ENCODE data around the gene ALAD.
"Not testable (repeated sequence)": the region's sequence is repeated elsewhere in the genome, so short reads cannot be mapped to it uniquely, and the experiment has no call there.

ALAD gene

DNA sequence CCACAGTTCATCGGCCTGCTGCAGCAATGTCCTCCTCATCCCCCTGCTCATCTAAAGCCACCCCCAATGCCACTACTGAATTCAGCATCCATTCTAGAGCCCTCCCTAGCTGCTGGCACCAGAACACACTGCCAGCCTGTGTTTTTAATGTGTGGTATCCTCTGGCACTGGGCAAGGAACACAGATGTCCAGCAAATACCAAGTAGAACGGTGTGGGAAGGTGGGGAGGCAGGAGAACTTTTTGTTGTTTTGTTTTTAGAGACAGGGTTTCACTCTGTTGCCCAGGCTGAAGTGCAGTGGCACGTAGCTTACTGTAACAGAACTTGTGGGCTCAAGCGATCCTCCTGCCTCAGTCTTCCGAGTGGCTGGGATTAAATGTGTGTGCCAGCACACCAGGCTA lies 29.0 kb downstream of the ALAD start:
- no peak overlapping the region for H3K4me3 ChIP-seq (ENCODE audit: low read length)

DNA sequence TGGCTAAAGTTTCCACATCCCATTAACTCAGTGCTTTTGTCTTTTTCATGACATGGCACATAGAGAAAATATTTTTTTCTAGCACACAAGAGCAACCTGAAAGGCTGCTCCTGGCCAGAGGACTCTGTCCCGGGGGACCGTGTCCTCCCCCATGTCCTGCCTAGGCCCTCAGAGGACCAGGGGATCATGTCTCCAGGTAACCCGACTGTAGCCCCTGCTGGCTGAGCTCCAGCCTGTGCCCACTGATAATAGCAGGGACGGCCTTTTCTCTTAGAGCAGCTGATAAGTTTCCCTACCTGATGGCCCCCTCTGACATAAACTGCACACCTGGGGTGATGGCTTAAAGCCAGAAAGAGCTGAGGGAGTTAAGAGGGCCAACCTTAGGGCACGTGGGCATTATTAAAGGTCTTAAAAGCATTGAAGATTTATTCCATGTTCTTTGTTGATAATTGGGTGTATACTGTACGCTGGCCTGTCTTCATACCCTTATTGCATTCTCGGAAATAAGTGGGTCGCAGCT lies 30.2 kb downstream of the ALAD start:
- no peak overlapping the region for H3K4me3 ChIP-seq (ENCODE audit: low read length)
- TF ChIP-seq ZNF274 (IDR thresholded peaks at IDR 0.05; ENCODE audit: low read depth, low read length) = no peak

More for the DNA sequence above, 29.0 kb downstream of the ALAD start:
- no peak for TF ChIP-seq ZNF274 (IDR thresholded peaks at IDR 0.05; ENCODE audit: low read depth, low read length)

DNA sequence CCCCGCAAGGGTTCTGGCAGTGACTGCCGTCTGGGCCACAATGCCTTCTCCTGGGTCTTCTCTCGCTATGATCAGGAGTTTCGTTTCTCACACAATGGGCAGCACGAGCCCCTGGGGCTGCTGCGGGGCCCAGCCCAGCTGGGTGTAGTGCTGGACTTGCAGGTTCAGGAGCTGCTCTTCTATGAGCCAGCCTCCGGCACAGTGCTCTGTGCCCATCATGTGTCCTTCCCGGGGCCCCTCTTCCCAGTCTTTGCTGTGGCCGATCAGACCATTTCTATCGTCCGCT lies 31.3 kb downstream of the ALAD start:
- TF ChIP-seq ZNF274 (IDR thresholded peaks at IDR 0.05; ENCODE audit: low read depth, low read length) = no peak
- H3K4me3 ChIP-seq (ENCODE audit: low read length) = no peak overlapping the region

DNA sequence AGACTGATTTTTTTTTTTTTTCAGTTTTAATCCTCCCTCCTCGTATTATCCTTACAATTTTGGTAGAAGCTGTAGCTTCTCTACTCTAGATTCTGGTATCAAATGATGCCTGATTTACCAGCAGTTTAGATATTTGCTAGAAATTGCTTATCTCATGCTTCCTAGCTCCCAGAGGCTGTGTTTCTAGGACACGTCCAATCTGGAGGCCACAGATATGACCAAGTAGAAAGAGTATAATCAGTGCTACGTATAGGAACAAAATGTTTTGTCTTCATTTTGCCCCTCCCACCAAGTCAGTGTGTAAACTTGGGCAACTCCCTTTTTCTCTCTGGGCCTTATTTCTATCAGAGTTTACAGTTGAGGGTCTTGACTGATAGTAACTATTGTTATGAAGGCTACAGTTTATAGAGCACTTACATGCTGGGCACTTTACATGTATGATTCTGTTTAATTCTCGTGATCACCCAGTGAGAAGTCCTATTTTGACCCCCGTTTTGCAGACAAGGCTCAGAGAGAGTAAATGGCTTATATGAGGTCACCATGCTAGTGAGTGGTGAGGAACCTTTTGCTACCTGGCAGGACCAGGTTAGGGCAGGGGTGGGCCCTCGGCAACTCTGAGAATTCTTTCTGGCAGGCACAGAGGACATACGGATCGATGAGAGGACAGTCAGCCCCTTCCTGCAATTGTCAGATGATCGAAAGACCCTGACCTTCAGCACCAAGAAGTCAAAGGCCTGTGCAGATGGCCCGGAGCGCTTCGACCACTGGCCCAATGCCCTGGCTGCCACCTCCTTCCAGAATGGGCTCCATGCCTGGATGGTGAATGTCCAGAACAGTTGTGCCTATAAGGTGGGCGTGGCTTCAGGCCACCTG lies 31.9 kb downstream of the ALAD start:
- no peak overlapping the region for H3K4me3 ChIP-seq (ENCODE audit: low read length)
- TF ChIP-seq ZNF274 (IDR thresholded peaks at IDR 0.05; ENCODE audit: low read depth, low read length) = no peak

DNA sequence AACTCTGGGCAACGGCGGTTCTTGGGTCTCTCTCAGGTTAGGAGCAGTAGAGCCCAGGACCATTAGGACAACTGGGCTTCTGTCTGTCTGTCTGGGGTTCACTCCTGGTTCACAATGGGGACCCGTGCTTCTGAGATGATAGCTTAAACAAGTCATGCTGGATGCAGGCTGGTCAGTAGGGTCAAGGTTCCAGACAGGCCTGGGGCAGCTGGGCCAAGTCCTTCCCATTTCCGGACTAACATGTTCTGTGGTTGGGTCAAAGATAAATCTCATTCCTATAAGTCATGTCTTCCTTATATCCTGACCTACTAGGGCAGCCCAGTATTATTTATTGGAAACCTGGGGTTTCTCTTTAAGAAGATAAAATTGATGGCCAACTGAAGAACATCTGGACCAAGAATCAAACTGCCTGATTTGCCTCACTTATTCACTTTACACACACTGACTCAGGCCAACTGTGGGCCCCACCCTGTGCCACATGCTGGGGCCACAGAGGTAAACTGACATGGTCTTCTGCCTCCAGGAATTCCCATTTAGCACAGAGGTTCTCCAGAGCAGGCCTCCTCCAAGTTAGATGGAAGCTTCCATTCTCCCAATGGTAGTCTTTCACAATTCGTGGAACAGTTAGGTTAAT lies 32.6 kb downstream of the ALAD start:
- no peak for TF ChIP-seq ZNF274 (IDR thresholded peaks at IDR 0.05; ENCODE audit: low read depth, low read length)
- no peak overlapping the region for H3K4me3 ChIP-seq (ENCODE audit: low read length)

DNA sequence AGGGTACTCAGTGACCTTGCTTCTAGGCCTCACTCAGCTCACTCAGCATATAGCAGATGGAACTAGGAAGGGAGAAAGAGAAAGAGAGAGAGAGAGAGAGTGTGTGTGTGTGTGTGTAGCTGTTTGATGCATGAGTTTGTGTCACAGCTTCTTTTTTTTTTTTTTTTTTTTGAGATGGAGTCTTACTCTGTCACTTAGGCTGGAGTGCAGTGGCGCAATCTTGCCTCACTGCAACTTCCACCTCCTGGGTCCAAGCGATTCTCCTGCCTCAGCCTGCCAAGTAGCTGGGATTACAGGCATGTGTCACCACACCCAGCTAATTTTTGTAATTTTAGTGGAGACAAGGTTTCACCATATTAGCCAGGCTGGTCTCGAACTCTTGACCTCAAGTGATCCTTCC lies 35.4 kb downstream of the ALAD start:
- not testable (repeated sequence) for H3K4me3 ChIP-seq (ENCODE audit: low read length)

DNA sequence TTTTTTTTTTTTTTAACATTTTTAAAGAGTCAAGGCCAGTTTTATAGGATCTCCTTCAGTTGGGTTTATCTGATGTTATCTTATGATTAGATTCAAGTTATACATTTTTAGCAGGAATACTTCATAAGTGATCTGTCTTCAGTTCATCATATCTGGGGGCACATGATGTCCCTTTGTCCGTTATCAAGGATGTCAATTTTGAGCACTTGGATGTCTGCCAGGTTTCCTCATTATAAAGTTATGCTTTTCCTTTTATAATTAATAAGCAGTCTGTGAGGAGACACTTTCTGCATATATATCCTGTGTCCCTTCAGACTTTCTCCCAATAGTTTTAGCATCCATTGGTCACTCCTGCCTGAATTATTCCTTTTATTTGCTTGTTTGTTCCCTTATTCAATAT lies 36.1 kb downstream of the ALAD start:
- H3K4me3 ChIP-seq (ENCODE audit: low read length) = no peak overlapping the region
- no peak for TF ChIP-seq ZNF274 (IDR thresholded peaks at IDR 0.05; ENCODE audit: low read depth, low read length)

DNA sequence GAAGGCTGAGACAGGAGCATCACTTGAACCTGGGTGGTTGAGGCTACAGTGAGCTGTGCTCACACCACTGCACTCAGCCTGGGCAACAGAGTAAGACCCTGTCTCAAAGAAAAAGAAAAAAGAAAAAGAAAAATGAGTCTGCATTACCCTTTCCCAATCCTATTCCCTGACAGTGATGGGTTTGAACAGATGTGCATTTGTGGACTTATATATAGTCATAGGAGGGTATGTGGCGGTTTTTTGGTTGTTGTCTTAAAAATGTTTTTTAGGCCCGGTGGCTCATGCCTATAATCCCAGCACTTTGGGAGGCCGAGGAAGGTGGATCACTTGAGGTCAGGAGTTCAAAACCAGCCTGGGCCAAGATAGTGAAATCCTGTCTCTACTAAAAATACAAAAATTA lies 37.7 kb downstream of the ALAD start:
- TF ChIP-seq ZNF274 (IDR thresholded peaks at IDR 0.05; ENCODE audit: low read depth, low read length) = no peak
- no peak overlapping the region for H3K4me3 ChIP-seq (ENCODE audit: low read length)

DNA sequence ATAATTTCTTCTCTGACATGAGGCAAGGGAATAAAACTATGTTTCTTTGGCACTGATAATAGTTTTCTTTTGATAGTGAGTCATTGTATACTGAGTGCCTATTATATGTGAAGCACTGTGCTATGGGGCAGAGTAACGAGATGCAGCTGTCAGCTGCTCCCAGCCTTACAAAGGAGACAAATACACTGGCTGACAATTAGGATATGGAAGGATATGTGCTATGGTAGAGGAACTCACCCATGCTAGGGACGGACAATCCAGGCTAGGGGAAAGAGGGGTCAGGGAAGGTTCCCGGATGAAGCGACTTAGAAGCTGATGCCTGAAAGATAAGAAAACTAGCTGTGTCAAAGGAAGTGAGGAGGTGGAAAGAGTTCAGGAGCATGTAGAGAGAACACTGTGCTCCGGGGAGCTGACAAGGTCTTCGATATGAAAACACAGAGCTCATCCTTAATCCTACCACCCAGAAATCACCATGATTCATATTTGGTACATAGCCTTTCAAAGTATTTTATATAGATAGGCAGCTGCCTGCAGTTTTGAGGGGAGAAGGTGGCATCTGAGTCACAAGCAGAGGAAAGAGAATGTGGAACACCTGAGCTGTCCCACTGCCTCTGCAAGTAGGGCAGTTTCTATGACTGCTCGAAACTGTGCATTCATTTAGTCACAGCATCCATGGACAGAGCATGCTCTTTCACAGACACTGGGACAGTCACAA lies 39.6 kb downstream of the ALAD start:
- TF ChIP-seq ZNF274 (IDR thresholded peaks at IDR 0.05; ENCODE audit: low read depth, low read length) = no peak

DNA sequence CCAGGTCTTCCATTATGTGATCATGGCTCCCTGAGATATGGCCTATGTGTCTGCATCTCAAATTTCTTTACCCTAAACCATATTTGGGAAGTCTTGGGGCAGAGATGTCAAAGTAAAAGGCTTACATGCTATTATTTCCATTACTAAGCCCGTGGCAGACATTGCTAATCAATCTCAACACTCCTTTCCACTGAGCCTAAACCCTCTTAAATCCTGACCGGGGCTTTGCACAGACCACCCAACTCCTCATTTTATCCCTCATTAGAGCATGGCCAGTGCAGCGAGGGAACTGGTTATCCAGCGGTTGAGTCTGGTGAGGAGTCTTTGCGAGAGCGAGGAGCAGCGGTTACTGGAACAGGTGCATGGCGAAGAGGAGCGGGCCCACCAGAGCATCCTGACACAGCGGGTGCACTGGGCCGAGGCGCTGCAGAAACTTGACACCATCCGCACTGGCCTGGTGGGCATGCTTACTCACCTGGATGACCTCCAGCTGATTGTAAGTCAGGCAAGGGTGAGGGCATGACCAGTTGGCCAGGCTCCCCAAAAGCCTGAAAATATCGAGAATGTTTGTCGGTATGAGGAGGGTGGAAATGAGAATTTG lies 40.7 kb downstream of the ALAD start:
- no peak for TF ChIP-seq ZNF274 (IDR thresholded peaks at IDR 0.05; ENCODE audit: low read depth, low read length)
- H3K4me3 ChIP-seq (ENCODE audit: low read length) = no peak overlapping the region

More for the DNA sequence above, 39.6 kb downstream of the ALAD start:
- H3K4me3 ChIP-seq (ENCODE audit: low read length) = no peak overlapping the region

DNA sequence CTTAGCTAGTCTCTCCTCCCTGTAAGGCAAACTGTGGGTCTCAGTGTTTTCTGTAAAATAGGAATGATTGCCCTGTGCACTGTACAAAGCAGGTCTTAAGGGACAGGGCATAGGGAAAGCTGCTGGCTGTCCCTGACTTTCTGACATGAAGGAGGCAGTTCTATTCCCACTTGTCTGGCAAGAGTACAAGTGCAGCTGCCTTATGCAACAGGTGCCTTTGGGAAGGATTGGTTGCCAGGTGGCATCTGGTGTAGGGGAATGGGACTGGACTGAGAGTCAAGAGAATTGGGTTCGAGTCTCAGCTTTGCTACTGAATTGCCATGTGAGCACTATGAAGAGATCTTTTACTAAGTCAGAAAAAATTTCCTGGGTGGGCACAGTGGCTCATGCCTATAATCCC lies 41.7 kb downstream of the ALAD start:
- no peak overlapping the region for H3K4me3 ChIP-seq (ENCODE audit: low read length)
- no peak for TF ChIP-seq ZNF274 (IDR thresholded peaks at IDR 0.05; ENCODE audit: low read depth, low read length)

DNA sequence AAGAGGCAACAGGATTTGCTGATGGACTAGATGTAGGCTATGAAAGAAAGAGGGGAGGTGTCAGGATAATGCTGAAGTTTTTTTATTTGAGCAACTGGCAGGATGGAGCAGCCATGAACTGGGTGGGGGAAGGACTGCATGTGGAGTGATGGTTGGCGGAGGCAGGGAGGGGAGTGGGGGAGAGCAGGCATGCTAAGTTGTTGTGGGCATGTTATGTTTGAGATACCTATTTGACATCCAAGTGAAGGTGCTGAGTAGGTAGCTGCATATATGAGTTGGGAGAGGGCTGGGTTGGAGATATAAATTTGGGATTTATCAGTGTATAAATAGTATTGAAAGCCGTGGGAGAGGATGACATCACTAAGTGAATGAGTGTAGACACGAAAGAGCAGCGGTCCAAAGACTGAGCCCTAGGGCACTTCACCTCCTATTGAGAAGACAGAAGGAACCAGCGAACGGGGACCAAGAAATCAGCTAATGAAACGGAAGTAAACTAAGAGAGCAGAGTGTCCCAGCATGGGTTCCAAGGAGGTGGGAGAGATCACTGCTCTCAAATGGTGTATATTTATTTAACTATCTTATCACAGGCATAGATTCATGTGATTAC lies 44.3 kb downstream of the ALAD start:
- no peak for TF ChIP-seq ZNF274 (IDR thresholded peaks at IDR 0.05; ENCODE audit: low read depth, low read length)
- H3K4me3 ChIP-seq (ENCODE audit: low read length) = no peak overlapping the region

DNA sequence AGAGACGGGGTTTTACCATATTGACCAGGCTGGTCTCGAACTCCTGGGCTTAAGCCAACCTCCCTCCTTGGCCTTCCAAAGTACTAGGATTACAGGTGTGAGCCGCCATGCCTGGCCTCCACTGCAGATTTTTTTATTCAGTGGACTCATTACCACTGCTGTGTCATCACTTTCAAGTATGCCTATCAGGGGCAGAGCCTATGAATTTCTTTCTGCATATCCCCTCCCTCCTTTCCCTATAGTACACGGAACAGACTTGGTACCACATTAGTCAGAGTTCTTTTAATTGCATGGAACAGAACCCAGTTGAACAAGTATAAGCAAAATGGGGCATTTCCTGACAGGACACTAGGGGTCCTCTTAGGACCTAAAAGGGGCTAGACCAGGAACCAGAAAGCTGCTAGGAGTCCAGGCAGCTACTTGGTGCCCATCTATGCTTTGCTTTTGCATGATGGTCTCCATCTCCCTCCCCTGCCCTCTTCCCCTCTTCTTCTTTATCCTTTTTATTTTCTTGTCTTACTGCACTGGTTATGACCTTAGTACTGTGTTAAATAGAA lies 46.0 kb downstream of the ALAD start:
- H3K4me3 ChIP-seq (ENCODE audit: low read length) = no peak overlapping the region

DNA sequence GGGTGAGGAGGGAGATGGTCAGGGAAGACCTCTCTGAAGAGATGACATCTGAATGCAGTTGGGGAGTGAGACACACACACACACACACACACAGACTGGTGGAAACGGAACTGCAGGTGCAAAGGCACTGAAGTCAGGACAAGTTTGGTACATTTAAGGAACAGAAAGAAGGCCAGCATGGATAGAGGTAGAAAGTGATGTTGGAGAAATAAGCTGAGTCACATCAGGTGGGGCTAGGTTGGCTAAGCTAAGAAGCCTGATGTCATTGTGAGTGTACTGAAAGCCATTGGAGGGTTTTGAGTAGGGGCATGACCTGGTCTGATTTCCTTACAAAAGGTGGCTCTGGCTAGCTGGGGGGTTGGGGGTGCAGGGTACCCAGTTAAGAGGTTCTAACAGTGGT lies 48.7 kb downstream of the ALAD start:
- no peak overlapping the region for H3K4me3 ChIP-seq (ENCODE audit: low read length)
- TF ChIP-seq ZNF274 (IDR thresholded peaks at IDR 0.05; ENCODE audit: low read depth, low read length) = no peak

More for the DNA sequence above, 46.0 kb downstream of the ALAD start:
- no peak for TF ChIP-seq ZNF274 (IDR thresholded peaks at IDR 0.05; ENCODE audit: low read depth, low read length)

All from GM08714 (cell line).